SK-N-SH treated with all-trans-retinoic acid at 6 μM for 48 hours (cell line): ENCODE results near the gene MT1M.

ENCODE experiments used
- ATAC-seq: fragments of 200-7000 bp; cut with Tn5 transposase; 3 replicates; pipeline ENCODE4 v1.9.1; 2020; ENCODE audit warnings: mild to moderate bottlenecking, moderate library complexity
- ARNTL ChIP-seq: fragments of 450-650 bp; formaldehyde crosslinking; IDR thresholded peaks from 2 replicates; pipeline ENCODE4 v1.5.0; 2020; ENCODE audit warnings: low read depth, mild to moderate bottlenecking, moderate library complexity, borderline replicate concordance
- BACH2 ChIP-seq: fragments of 250-450 bp; sonication (Bioruptor Pico); IDR thresholded peaks from 2 replicates; pipeline ENCODE4 v1.9.0; 2021; ENCODE audit warnings: mild to moderate bottlenecking, borderline replicate concordance
- CREB5 ChIP-seq: fragments of 250-450 bp; sonication (Bioruptor Pico); IDR thresholded peaks from 2 replicates; pipeline ENCODE4 v1.5.1; 2020; ENCODE audit warnings: low read depth, mild to moderate bottlenecking, moderate library complexity
- CSDC2 ChIP-seq: fragments of 250-450 bp; sonication (Bioruptor Pico); IDR thresholded peaks from 2 replicates; pipeline ENCODE4 v1.5.0; 2020; ENCODE audit warnings: mild to moderate bottlenecking, moderate library complexity
- CSRNP3 ChIP-seq: fragments of 250-450 bp; sonication (Bioruptor Pico); IDR thresholded peaks from 2 replicates; pipeline ENCODE4 v1.5.1; 2021; ENCODE audit warnings: mild to moderate bottlenecking, moderate library complexity
- ESRRG ChIP-seq: fragments of 250-450 bp; sonication (Bioruptor Pico); IDR thresholded peaks from 2 replicates; pipeline ENCODE4 v1.6.1; 2021; ENCODE audit warnings: mild to moderate bottlenecking
- GLIS3 ChIP-seq: fragments of 250-450 bp; sonication (Bioruptor Pico); IDR thresholded peaks from 2 replicates; pipeline ENCODE4 v1.5.0; 2020; ENCODE audit warnings: mild to moderate bottlenecking, moderate library complexity
- PATZ1 ChIP-seq: fragments of 250-450 bp; sonication (Bioruptor Pico); IDR thresholded peaks from 2 replicates; pipeline ENCODE4 v1.8.0; 2020; ENCODE audit warnings: mild to moderate bottlenecking, moderate library complexity, borderline replicate concordance
- POU6F1 ChIP-seq: fragments of 250-450 bp; sonication (Bioruptor Pico); IDR thresholded peaks from 2 replicates; pipeline ENCODE4 v1.8.0; 2021; ENCODE audit warnings: low read depth, mild to moderate bottlenecking, moderate library complexity, borderline replicate concordance
- PPARA ChIP-seq: fragments of 250-450 bp; sonication (Bioruptor Pico); IDR thresholded peaks from 2 replicates; pipeline ENCODE4 v1.5.0; 2020; ENCODE audit warnings: mild to moderate bottlenecking, borderline replicate concordance
- TCF4 ChIP-seq: fragments of 250-450 bp; sonication (Bioruptor Pico); IDR thresholded peaks from 2 replicates; pipeline ENCODE4 v1.8.0; 2021; ENCODE audit warnings: mild to moderate bottlenecking, moderate library complexity, borderline replicate concordance
- TOX ChIP-seq: fragments of 250-450 bp; sonication (Bioruptor Pico); IDR thresholded peaks from 2 replicates; pipeline ENCODE4 v1.8.0; 2021; ENCODE audit warnings: mild to moderate bottlenecking, moderate library complexity, borderline replicate concordance
- ZFP3 ChIP-seq: fragments of 250-450 bp; sonication (Bioruptor Pico); IDR thresholded peaks from 2 replicates; pipeline ENCODE4 v1.5.0; 2020; ENCODE audit warnings: mild to moderate bottlenecking, moderate library complexity
- ZFP30 ChIP-seq: fragments of 450-650 bp; formaldehyde crosslinking; IDR thresholded peaks from 2 replicates; pipeline ENCODE4 v1.5.0; 2022; ENCODE audit warnings: mild to moderate bottlenecking, moderate library complexity
- ZNF70 ChIP-seq: fragments of 450-650 bp; formaldehyde crosslinking; IDR thresholded peaks from 2 replicates; pipeline ENCODE4 v1.5.0; 2020; ENCODE audit warnings: mild to moderate bottlenecking, moderate library complexity
- ZNF8 ChIP-seq: fragments of 450-650 bp; formaldehyde crosslinking; IDR thresholded peaks from 2 replicates; pipeline ENCODE4 v1.5.0; 2020; ENCODE audit warnings: mild to moderate bottlenecking, moderate library complexity

MT1M gene

GRCh38 chr16:56634715-56635440, 2.4 kb downstream of the MT1M start:
- peak; percentile 20 for ATAC-seq

GRCh38 chr16:56635441-56635967, 3.0 kb downstream of the MT1M start:
- no peak for ATAC-seq
- no peak for TF ChIP-seq PATZ1 (CRISPR knock-in tag)
- no peak for TF ChIP-seq TCF4 (CRISPR knock-in tag)
- no peak for TF ChIP-seq PPARA (CRISPR knock-in tag)
- no peak for TF ChIP-seq ZNF70
- TF ChIP-seq CREB5, result no peak
- no peak for TF ChIP-seq ZNF8 (CRISPR knock-in tag)

More at GRCh38 chr16:56634715-56635440, 2.4 kb downstream of the MT1M start:
- no peak for TF ChIP-seq CREB5
- TF ChIP-seq POU6F1 (CRISPR knock-in tag), result no peak
- TF ChIP-seq GLIS3 (CRISPR knock-in tag), result no peak
- TF ChIP-seq CSDC2 (CRISPR knock-in tag), result no peak
- no peak for TF ChIP-seq ZFP30 (CRISPR knock-in tag)
- no peak for TF ChIP-seq ESRRG
- no peak for TF ChIP-seq ZFP3
- TF ChIP-seq BACH2, result no peak
- TF ChIP-seq PATZ1 (CRISPR knock-in tag), result no peak

- TF ChIP-seq TOX (CRISPR knock-in tag) (no peak), CSRNP3 (CRISPR knock-in tag) (no peak), ARNTL (no peak)
- ATAC-seq, result no peak
Observed at GRCh38 chr16:56636616-56637413, 4.4 kb downstream of the MT1M start.
